Stimulated activated CD4-positive, alpha-beta T cell treated with anti-CD3 and anti-CD28 coated beads, Interleukin-15, amount 100 ng/mL, for 1 hour (primary cell): ENCODE results near the gene KRT27.
A peak's percentile ranks its signal among the peaks of the same experiment; 100 is the strongest.
"Not testable (repeated sequence)": the region's sequence is repeated elsewhere in the genome, so short reads cannot be mapped to it uniquely, and the experiment has no call there.

ENCODE experiments used
- DNase-seq, 2 donors: peaks; one replicate each; pipeline ENCODE4 v3.0.0-alpha.2; 2020; ENCODE audit warnings: low read depth in 1 of 2, low spot score in 1 of 2

Gene KRT27

GRCh38 chr17:40782450-40782849 is at the start of gene KRT27:
Gene KRT27 (minus strand): TSS chr17:40782550. CDS start chr17:40782493, 57 bp downstream.
- DNase-seq = no peak

GRCh38 chr17:40830085-40830776 is 47.9 kb upstream of the KRT27 start:
- DNase-seq = no peak

GRCh38 chr17:40828454-40829044 is 46.2 kb upstream of the KRT27 start:
- no peak for DNase-seq

- no peak for DNase-seq
Measured at GRCh38 chr17:40827746-40828453, 45.5 kb upstream of the KRT27 start.

- DNase-seq = no peak
Measured at GRCh38 chr17:40825599-40825998, 43.2 kb upstream of the KRT27 start.

- DNase-seq = no peak
Measured at GRCh38 chr17:40824015-40824832, 41.9 kb upstream of the KRT27 start.

GRCh38 chr17:40822132-40822812 is 39.9 kb upstream of the KRT27 start, which contains the start of gene KRT10:
Gene KRT10 (minus strand): TSS chr17:40822614. CDS start chr17:40822585, 29 bp downstream.
- DNase-seq = no peak

GRCh38 chr17:40821536-40821935 is 39.2 kb upstream of the KRT27 start:
- no peak for DNase-seq

GRCh38 chr17:40820228-40820838 is 38.0 kb upstream of the KRT27 start:
- DNase-seq = no peak

- no peak for DNase-seq
Measured at GRCh38 chr17:40819528-40820125, 37.3 kb upstream of the KRT27 start.

- peak; percentile 65 to 76 for DNase-seq
Measured at GRCh38 chr17:40818733-40819527, 36.6 kb upstream of the KRT27 start.

- no peak for DNase-seq
Measured at GRCh38 chr17:40818343-40818732, 36.0 kb upstream of the KRT27 start.

GRCh38 chr17:40817103-40817682 is 34.8 kb upstream of the KRT27 start:
- DNase-seq = no peak

GRCh38 chr17:40816569-40816968 is 34.2 kb upstream of the KRT27 start:
- DNase-seq = no peak

GRCh38 chr17:40815381-40815780 is 33.0 kb upstream of the KRT27 start:
- no peak for DNase-seq

GRCh38 chr17:40814657-40815056 is 32.3 kb upstream of the KRT27 start:
- DNase-seq = not testable (repeated sequence)

GRCh38 chr17:40813804-40814203 is 31.5 kb upstream of the KRT27 start:
- DNase-seq = no peak

GRCh38 chr17:40812639-40813038 is 30.3 kb upstream of the KRT27 start:
- DNase-seq = no peak

- DNase-seq = no peak
Measured at GRCh38 chr17:40810494-40810893, 28.1 kb upstream of the KRT27 start.
